ENCODE data around the gene AFAP1. TPM values are rescaled to one million over a fixed set of nuclear protein-coding genes. Genes with fewer than 3 reads are reported as not detected.
A peak's percentile ranks its signal among the peaks of the same experiment; 100 is the strongest.

The AFAP1 gene
- total RNA-seq, 1 experiment from 2014 or later, result 23.6 TPM

GRCh38 chr4:7981738-7982394, 42.2 kb upstream of the AFAP1 start:
- H3K36me3 Mint-ChIP-seq, result peaks cover 6% of the 10 kb centered on the region
- H3K9me3 Mint-ChIP-seq, result peaks cover 6% of the 10 kb centered on the region; the same call in 1 of the 2 replicates
- ChIA-PET POLR2A (no interaction called here), CTCF (interaction anchor here (1.5 kb wide), 1 partner anchor 180 kb away, joined by 5 read pairs; no protein-coding TSS in a partner anchor)
- peaks cover 49% of the 10 kb centered on the region for H3K4me1 Mint-ChIP-seq
- H3K27me3 Mint-ChIP-seq (ENCODE audit: low read depth), result no peaks in the 10 kb centered on the region; the same call in 1 of the 2 replicates
- no peak overlapping the region for H3K4me3 Mint-ChIP-seq
- ATAC-seq, result no peak
- TF ChIP-seq ZNF219 (CRISPR knock-in tag; IDR thresholded peaks at IDR 0.05; ENCODE audit: borderline replicate concordance) (no peak), MYBL2 (CRISPR knock-in tag; IDR thresholded peaks at IDR 0.05) (no peak), ZNF512 (CRISPR knock-in tag; IDR thresholded peaks at IDR 0.05; ENCODE audit: borderline replicate concordance) (no peak), ZNF423 (CRISPR knock-in tag; IDR thresholded peaks at IDR 0.05) (no peak), SP1 (CRISPR knock-in tag; conservative IDR thresholded peaks at IDR 0.05) (no peak), FOXJ3 (CRISPR knock-in tag; IDR thresholded peaks at IDR 0.05; ENCODE audit: borderline replicate concordance) (no peak), SMAD4 (CRISPR knock-in tag; IDR thresholded peaks at IDR 0.05) (no peak), ZNF416 (CRISPR knock-in tag; IDR thresholded peaks at IDR 0.05) (no peak), IRF2 (CRISPR knock-in tag; IDR thresholded peaks at IDR 0.05; ENCODE audit: borderline replicate concordance, low read depth) (no peak), AFF4 (CRISPR knock-in tag; IDR thresholded peaks at IDR 0.05; ENCODE audit: borderline replicate concordance) (no peak), RORB (CRISPR knock-in tag; IDR thresholded peaks at IDR 0.05) (no peak), ZBTB43 (CRISPR knock-in tag; IDR thresholded peaks at IDR 0.05) (no peak), NFYB (CRISPR knock-in tag; conservative IDR thresholded peaks at IDR 0.05; ENCODE audit: low read depth) (no peak), HMGXB4 (CRISPR knock-in tag; IDR thresholded peaks at IDR 0.05) (no peak), NFATC4 (CRISPR knock-in tag; IDR thresholded peaks at IDR 0.05) (no peak), E2F4 (CRISPR knock-in tag; IDR thresholded peaks at IDR 0.05; ENCODE audit: borderline replicate concordance, low read depth) (no peak), FOXK1 (CRISPR knock-in tag; IDR thresholded peaks at IDR 0.05) (no peak), NR2C2 (CRISPR knock-in tag; IDR thresholded peaks at IDR 0.05) (no peak), KAT7 (CRISPR knock-in tag; IDR thresholded peaks at IDR 0.05; ENCODE audit: borderline replicate concordance) (no peak), ATF6 (CRISPR knock-in tag; IDR thresholded peaks at IDR 0.05) (no peak)
- peak overlapping the region; percentile 20; the same call in 1 of the 2 replicates for H3K27ac Mint-ChIP-seq
- DNase-seq (ENCODE audit: low spot score), result no peak
